HG02885 (cell line): ENCODE measurements around the gene RBBP8.
A peak's percentile ranks its signal among the peaks of the same experiment; 100 is the strongest.

Experiments
- ATAC-seq: cut with Tn5 transposase; IDR thresholded peaks from one replicate; pipeline ENCODE4 v1.9.1; 2021; ENCODE audit warnings: mild to moderate bottlenecking; ENCODE audit not compliant: unreplicated experiment, poor library complexity

The RBBP8 gene

GRCh38 chr18:23057096-23057495 lies 124.0 kb downstream of the RBBP8 start:
- ATAC-seq = no peak

- ATAC-seq = no peak
Observed at GRCh38 chr18:23058746-23059415, 125.8 kb downstream of the RBBP8 start.

GRCh38 chr18:23059541-23060465 lies 126.7 kb downstream of the RBBP8 start:
- ATAC-seq = no peak

GRCh38 chr18:23062011-23062410 lies 128.9 kb downstream of the RBBP8 start:
- ATAC-seq = no peak

- ATAC-seq = no peak
Observed at GRCh38 chr18:23063502-23063901, 130.4 kb downstream of the RBBP8 start.

GRCh38 chr18:23065234-23065806 lies 132.2 kb downstream of the RBBP8 start:
- ATAC-seq = no peak

GRCh38 chr18:23066060-23066459 lies 132.9 kb downstream of the RBBP8 start:
- no peak for ATAC-seq

- ATAC-seq = no peak
Observed at GRCh38 chr18:23066504-23067039, 133.4 kb downstream of the RBBP8 start.

GRCh38 chr18:23067236-23067635 lies 134.1 kb downstream of the RBBP8 start:
- no peak for ATAC-seq

GRCh38 chr18:23068011-23068410 lies 134.9 kb downstream of the RBBP8 start:
- ATAC-seq = no peak

- ATAC-seq = no peak
Observed at GRCh38 chr18:23068570-23069310, 135.6 kb downstream of the RBBP8 start.

GRCh38 chr18:23069481-23069880 lies 136.4 kb downstream of the RBBP8 start:
- ATAC-seq = no peak

GRCh38 chr18:23069898-23070297 lies 136.8 kb downstream of the RBBP8 start:
- no peak for ATAC-seq

GRCh38 chr18:23071285-23071684 lies 138.2 kb downstream of the RBBP8 start:
- ATAC-seq = peak; percentile 98

GRCh38 chr18:23072079-23072478 lies 139.0 kb downstream of the RBBP8 start:
- ATAC-seq = no peak

GRCh38 chr18:23073996-23074606 lies 141.0 kb downstream of the RBBP8 start:
- ATAC-seq = no peak
